ENCODE data around the gene ATP5F1C.
"Not testable (repeated sequence)": the region's sequence is repeated elsewhere in the genome, so short reads cannot be mapped to it uniquely, and the experiment has no call there.

Gene ATP5F1C

DNA sequence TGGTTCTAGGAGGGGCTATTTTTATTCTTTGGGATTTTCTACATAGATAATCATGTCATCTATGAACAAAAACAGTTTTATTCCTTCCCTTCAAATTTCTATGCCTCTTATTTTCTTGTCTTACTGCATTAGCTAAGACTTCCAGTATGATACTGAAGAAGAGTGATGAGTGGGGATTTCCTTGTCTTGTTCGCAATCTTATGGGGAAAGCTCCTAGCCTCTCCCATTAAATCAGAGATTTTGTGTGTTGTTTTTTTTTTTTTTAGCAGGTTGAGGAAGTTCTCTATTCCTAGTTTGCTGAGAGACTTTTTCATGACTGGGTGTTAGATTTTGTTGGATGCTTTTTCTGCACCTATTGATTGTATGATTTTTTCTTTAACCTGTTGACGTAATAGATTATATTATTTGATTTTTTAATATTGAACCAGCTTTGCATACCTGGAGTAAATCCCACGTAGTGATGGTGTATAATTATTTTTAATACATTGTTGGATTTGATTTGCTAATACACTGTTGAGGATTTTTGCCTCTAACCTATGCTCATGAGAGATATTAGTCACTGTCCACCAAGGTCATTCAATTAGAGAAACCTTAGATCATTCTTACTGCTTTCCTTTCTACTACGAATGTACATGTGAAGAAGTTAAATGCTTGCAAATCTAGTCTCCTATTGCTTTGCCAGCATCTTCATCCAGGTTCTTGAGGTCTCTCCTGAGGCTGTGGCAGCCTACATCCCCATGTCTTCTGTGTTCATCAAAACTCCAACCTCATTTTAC, 6.5 kb downstream of the ATP5F1C start:
- DNase-seq (ENCODE audit: low spot score), result no peak

GRCh38 chr10:7795605-7796004, 7.6 kb downstream of the ATP5F1C start:
- no peak for DNase-seq (ENCODE audit: low spot score)

DNA sequence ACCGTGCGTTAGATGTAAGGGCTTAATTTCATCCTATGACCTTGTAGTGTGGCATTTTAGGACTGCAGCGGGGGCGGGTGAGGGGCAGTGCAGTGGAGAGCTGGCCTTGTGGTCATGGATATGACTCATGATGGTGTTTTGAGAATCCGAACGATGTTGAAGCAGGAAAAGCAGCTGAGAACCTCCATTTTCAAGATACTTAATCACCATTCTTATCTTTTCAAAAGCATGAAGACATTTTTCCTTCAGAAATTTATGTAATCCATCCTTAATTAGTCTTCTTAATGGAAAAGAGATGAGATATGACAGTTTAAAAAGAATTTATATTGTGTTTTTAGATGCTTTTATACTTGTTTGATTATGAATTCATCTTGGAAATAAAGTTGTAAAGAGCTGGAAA, 9.6 kb downstream of the ATP5F1C start:
- DNase-seq (ENCODE audit: low spot score), result no peak

GRCh38 chr10:7802606-7803005, 14.6 kb downstream of the ATP5F1C start:
- no peak for DNase-seq (ENCODE audit: low spot score)

- DNase-seq (ENCODE audit: low spot score), result no peak
Measured at GRCh38 chr10:7804216-7804615, 16.2 kb downstream of the ATP5F1C start.

GRCh38 chr10:7804741-7805140, 16.8 kb downstream of the ATP5F1C start:
- no peak for DNase-seq (ENCODE audit: low spot score)

- DNase-seq (ENCODE audit: low spot score), result no peak
Measured at GRCh38 chr10:7808686-7809267, 20.8 kb downstream of the ATP5F1C start.

DNA sequence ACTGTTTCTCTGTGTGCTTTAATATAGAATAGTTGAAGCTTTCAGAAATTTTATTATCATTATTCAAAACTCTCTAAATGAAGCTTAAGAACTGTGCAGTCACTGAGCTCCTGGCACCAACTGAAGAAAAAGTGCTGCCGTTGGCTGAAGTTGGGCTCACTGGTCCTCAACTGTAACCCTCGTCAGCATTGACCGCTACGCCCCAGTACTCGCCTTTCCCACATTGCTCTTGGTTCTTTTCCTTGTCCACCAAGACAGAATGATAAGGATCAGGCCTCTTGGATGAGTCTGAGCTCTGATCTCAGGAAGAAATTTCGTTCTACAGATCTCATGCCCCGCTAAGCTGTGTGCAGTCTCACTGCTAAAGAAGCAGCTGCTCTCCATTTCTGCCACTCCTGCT, 22.5 kb downstream of the ATP5F1C start:
- DNase-seq (ENCODE audit: low spot score), result no peak

- DNase-seq (ENCODE audit: low spot score), result no peak
Measured at GRCh38 chr10:7811000-7811399, 23.0 kb downstream of the ATP5F1C start.

GRCh38 chr10:7811743-7812142, 23.8 kb downstream of the ATP5F1C start:
- DNase-seq (ENCODE audit: low spot score), result not testable (repeated sequence)

GRCh38 chr10:7813481-7813880, 25.5 kb downstream of the ATP5F1C start:
- no peak for DNase-seq (ENCODE audit: low spot score)

DNA sequence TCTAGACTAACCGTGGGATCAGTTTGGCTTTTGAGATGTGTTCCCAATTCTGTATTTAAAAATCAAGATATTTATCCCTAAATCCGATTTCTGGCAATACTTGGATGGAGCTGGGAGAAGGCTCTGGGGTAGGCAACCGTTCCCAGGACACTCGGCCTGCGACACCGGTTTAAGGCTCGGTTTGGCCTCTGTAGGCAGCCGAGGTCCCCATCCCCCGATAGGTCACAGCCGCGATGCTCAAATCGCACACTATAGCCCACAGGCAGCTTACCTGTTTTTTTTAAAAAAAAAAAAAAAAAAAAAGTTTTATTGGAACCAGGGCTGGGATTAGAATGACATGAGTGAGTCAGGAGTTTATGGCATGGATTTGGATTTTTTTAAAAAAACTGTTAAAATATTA, 29.6 kb downstream of the ATP5F1C start:
- DNase-seq (ENCODE audit: low spot score), result peak; percentile 35

- no peak for DNase-seq (ENCODE audit: low spot score)
Measured at GRCh38 chr10:7817984-7818294, 30.0 kb downstream of the ATP5F1C start.

DNA sequence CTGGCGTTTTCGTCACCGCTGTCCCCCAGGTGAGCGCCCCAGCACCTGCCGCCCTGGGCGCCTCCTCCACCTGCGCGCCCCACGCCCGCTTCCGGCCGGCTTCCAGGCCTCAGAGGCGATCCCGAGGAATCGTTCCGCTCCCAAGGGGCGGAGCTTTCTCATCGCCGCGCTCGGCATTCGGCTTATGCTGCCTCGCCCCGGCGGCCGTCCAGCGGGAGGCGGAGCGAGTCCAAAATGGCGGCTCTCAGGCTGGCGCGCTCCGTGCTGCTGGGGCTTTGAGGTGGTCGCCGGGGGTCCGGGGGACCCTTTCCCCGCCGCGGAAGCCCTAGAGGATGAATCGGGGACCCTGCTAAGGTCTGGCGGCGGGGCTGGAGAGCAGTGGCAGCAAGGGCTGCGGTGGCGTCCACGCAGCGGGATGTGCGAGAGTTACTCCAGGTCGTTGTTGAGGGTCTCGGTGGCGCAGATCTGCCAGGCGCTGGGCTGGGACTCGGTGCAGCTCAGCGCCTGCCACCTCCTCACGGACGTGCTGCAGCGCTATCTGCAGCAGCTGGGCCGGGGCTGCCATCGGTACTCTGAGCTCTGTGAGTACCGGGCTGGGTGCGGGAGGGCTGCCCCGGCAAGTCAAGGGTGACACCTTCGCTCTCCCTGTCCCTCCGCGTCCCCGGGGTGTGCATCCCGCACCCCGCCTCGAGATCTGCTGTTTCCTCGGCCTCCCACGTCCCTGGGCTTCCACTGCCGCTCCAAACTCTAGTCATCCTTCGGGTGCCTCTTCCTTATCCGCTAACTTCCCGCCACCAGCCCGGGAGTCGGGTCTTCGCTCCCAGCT, 30.5 kb downstream of the ATP5F1C start, which contains the start of gene TAF3:
TSS of gene TAF3 (plus strand) at position 211 of the 826 bp plus-strand sequence. CDS start at position 416, 205 bp downstream.
- DNase-seq (ENCODE audit: low spot score), result peak; percentile 93

- peak; percentile 20 for DNase-seq (ENCODE audit: low spot score)
Measured at GRCh38 chr10:7819121-7819460, 31.1 kb downstream of the ATP5F1C start.

GRCh38 chr10:7824251-7824650, 36.3 kb downstream of the ATP5F1C start:
- no peak for DNase-seq (ENCODE audit: low spot score)

DNA sequence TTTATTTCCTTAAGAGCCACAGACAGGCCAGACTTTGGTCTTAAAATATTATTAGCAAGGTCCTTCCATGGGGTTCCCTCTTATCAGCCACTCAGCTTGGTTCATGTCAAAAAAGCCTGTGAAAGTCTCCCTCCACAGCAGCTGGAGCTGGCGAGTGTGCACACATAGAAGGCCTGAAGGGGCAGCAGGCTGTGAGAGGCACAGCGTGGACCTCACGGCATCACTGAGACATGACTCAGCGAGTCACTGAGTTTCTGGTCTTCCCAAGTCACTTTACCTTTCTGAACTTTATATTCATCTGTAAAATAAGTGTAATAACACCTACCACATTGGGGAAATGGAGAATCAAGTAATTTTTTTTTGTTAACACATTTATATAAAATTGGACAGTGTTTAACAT, 39.0 kb downstream of the ATP5F1C start:
- DNase-seq (ENCODE audit: low spot score), result no peak

DNA sequence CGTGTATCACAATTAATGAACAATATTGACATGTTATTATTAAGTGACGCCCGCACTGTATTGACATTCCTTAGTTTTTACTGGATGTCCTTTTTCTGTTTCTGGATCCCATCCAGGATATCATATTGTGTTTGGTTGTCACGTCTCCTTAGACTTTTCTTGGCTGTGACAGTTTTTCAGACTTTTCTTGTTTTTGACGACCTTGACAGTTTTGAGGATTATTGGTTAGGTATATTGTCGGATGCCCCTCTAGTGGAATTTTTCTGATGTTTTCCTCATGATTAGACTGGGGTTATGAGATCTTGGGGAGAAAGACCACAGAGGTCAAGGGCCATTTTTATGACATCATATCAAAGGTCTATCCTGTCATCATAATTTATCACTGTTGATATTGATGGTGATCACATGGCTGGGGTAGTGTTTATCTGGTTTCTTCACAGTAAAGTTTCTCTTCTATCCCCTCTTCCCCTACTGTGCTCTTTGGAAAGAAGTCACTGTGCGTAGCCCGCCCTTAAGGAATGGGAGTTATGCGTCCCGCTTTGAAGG, 41.4 kb downstream of the ATP5F1C start:
- no peak for DNase-seq (ENCODE audit: low spot score)

DNA sequence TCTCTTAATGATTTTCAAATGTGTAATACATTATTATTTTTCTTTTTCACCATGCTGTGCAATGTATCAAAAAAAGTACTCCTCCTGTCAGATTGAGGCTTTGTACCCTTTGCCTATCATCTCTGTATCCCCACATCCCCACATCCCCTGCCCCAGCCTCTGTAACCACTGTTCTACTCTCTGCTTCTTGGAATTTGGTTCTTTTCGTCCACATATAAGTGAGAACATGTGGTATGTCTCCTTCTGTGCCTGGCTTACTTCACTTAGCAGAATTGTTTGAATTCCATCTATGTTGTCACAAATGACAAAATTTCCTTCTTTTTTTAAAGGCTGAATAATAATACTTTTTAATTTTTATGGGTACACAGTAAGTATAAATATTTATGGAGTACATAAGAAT, 44.1 kb downstream of the ATP5F1C start:
- DNase-seq (ENCODE audit: low spot score), result no peak

DNA sequence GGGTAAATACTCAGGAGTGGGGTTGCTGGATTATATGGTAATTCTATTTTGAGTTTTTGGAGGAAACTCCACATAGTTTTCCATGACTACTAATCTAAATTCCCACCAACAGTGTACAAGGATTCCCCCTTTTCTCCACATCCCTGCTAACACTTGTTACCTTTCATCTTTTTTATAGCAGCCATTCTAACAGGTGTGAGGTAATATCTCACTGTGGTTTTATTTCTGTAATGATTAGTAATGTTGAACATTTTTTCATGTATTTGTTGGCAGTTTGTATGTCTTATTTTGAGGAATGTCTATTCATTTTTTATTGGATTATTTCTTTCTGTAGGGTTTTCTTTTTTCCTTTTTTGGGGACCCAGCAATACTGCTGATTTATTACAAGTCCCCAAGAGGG, 45.2 kb downstream of the ATP5F1C start:
- no peak for DNase-seq (ENCODE audit: low spot score)

GRCh38 chr10:7834262-7834661, 46.3 kb downstream of the ATP5F1C start:
- no peak for DNase-seq (ENCODE audit: low spot score)

- DNase-seq (ENCODE audit: low spot score), result no peak
Measured at GRCh38 chr10:7836571-7836970, 48.6 kb downstream of the ATP5F1C start.

DNA sequence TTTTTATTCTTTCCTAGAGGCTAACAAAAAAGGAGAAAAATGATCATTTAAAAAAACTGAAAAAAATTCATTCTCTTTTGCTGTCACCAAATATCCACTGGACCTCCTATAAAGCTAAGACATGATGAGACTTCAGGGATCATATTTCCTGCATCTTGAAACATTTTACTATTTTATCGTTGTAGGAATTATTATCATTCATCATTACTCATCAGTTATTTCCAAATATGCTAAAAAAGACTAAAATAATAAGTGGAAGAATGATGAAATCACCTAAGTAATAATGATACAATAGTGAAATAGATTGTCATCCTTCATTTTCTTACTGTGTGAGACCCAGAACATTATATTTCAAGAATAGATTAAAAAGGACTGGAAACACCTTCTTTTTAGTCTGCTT, 58.6 kb downstream of the ATP5F1C start:
- no peak for DNase-seq (ENCODE audit: low spot score)
